Stimulated activated CD8-positive, alpha-beta memory T cell treated with anti-CD3 and anti-CD28 coated beads, Interleukin-7, amount 100 ng/mL, for 48 hours (primary cell): Measurements from ENCODE around the gene MRPL18.
"Not testable (repeated sequence)": the region's sequence is repeated elsewhere in the genome, so short reads cannot be mapped to it uniquely, and the experiment has no call there.

ENCODE experiments used
- DNase-seq, 2 donors: peaks; one replicate each; pipeline ENCODE4 v3.0.0-alpha.2; 2020; ENCODE audit warnings: low read depth in 1 of 2; ENCODE audit errors: extremely low read depth in 1 of 2

The MRPL18 gene

GRCh38 chr6:159772196-159772595, 18.1 kb upstream of the MRPL18 start:
- DNase-seq, result no peak

- DNase-seq, result no peak
These were observed 12.9 kb upstream of the MRPL18 start for GRCh38 chr6:159777240-159777904.

- DNase-seq, result no peak
These were observed 12.1 kb upstream of the MRPL18 start for GRCh38 chr6:159778131-159778530.

GRCh38 chr6:159778542-159779103, 11.6 kb upstream of the MRPL18 start:
- DNase-seq, result no peak

- no peak for DNase-seq
These were observed 2.0 kb upstream of the MRPL18 start for GRCh38 chr6:159788276-159788675.

- DNase-seq, result no peak
These were observed 1.4 kb upstream of the MRPL18 start for GRCh38 chr6:159788753-159789376.

GRCh38 chr6:159789377-159790148, 704 bp upstream of the MRPL18 start, which contains the start of gene TCP1:
Gene TCP1 (minus strand): TSS chr6:159789602. CDS start chr6:159789468, 134 bp downstream.
- DNase-seq, result peak; percentile 98 to 100

GRCh38 chr6:159790956-159791598, 810 bp downstream of the MRPL18 start:
- DNase-seq, result no peak

- not testable (repeated sequence) for DNase-seq
These were observed 4.7 kb downstream of the MRPL18 start for GRCh38 chr6:159794976-159795375.

- no peak for DNase-seq
These were observed 7.3 kb downstream of the MRPL18 start for GRCh38 chr6:159797554-159797953.

GRCh38 chr6:159800141-159800865, 10.0 kb downstream of the MRPL18 start, which contains the start of gene PNLDC1:
Gene PNLDC1 (plus strand): TSS chr6:159800276. CDS start chr6:159800308, 32 bp downstream.
- DNase-seq, result no peak

- no peak for DNase-seq
These were observed 11.7 kb downstream of the MRPL18 start for GRCh38 chr6:159801935-159802334.

GRCh38 chr6:159804504-159804903, 14.2 kb downstream of the MRPL18 start:
- DNase-seq, result no peak

- no peak for DNase-seq
These were observed 15.3 kb downstream of the MRPL18 start for GRCh38 chr6:159805440-159806020.

- no peak for DNase-seq
These were observed 15.8 kb downstream of the MRPL18 start for GRCh38 chr6:159806021-159806458.

- no peak for DNase-seq
These were observed 17.0 kb downstream of the MRPL18 start for GRCh38 chr6:159807150-159807858.

GRCh38 chr6:159808647-159809046, 18.4 kb downstream of the MRPL18 start:
- no peak for DNase-seq

GRCh38 chr6:159809149-159809548, 18.9 kb downstream of the MRPL18 start:
- DNase-seq, result no peak

- no peak for DNase-seq
These were observed 23.5 kb downstream of the MRPL18 start for GRCh38 chr6:159813781-159814180.
